GM18907 (cell line): ENCODE results near the gene HSD11B2.

Experiments used
- ATAC-seq: cut with Tn5 transposase; IDR thresholded peaks from one replicate; pipeline ENCODE4 v1.9.1; 2021; ENCODE audit warnings: mild to moderate bottlenecking, moderate library complexity; ENCODE audit not compliant: unreplicated experiment

Gene HSD11B2

GRCh38 chr16:67430977-67431774 lies at the start of gene HSD11B2:
Gene HSD11B2, plus strand, starts transcription at chr16:67431121. Its CDS starts 128 bp downstream, at chr16:67431249.
- no peak for ATAC-seq

GRCh38 chr16:67383284-67383683 lies 47.6 kb upstream of the HSD11B2 start:
- ATAC-seq = no peak

- ATAC-seq = no peak
Observed at GRCh38 chr16:67384778-67385510, 46.0 kb upstream of the HSD11B2 start.

- ATAC-seq = no peak
Observed at GRCh38 chr16:67386861-67387455, 44.0 kb upstream of the HSD11B2 start.

- no peak for ATAC-seq
Observed at GRCh38 chr16:67387479-67388079, 43.3 kb upstream of the HSD11B2 start.

- no peak for ATAC-seq
Observed at GRCh38 chr16:67388191-67388590, 42.7 kb upstream of the HSD11B2 start.

- ATAC-seq = no peak
Observed at GRCh38 chr16:67388591-67388990, 42.3 kb upstream of the HSD11B2 start.

- no peak for ATAC-seq
Observed at GRCh38 chr16:67389911-67390815, 40.8 kb upstream of the HSD11B2 start.

GRCh38 chr16:67390816-67391423 lies 40.0 kb upstream of the HSD11B2 start:
- no peak for ATAC-seq

GRCh38 chr16:67391424-67392300 lies 39.3 kb upstream of the HSD11B2 start:
- ATAC-seq = no peak

- ATAC-seq = no peak
Observed at GRCh38 chr16:67392301-67393059, 38.4 kb upstream of the HSD11B2 start.

- no peak for ATAC-seq
Observed at GRCh38 chr16:67393111-67393787, 37.7 kb upstream of the HSD11B2 start, which contains the start of gene TPPP3. Gene TPPP3, minus strand, starts transcription at chr16:67393498. Its CDS starts 2,387 bp downstream, at chr16:67391111.

- ATAC-seq = no peak
Observed at GRCh38 chr16:67393788-67394154, 37.1 kb upstream of the HSD11B2 start.

GRCh38 chr16:67394155-67395104 lies 36.5 kb upstream of the HSD11B2 start:
- ATAC-seq = no peak

- no peak for ATAC-seq
Observed at GRCh38 chr16:67395105-67395457, 35.8 kb upstream of the HSD11B2 start.

- ATAC-seq = no peak
Observed at GRCh38 chr16:67395458-67396158, 35.3 kb upstream of the HSD11B2 start.
